Upper lobe of left lung (tissue), 6 donors: Measurements from ENCODE around the gene NAA11. TPM values are rescaled to one million over a fixed set of nuclear protein-coding genes. Genes with fewer than 3 reads are reported as not detected.
A peak's percentile ranks its signal among the peaks of the same experiment; 100 is the strongest.

Experiments
- ATAC-seq, 2 donors: fragments of 200-7000 bp; cut with Tn5 transposase; one replicate each; pipeline ENCODE4 v1.9.1; 2022; ENCODE audit warnings: mild to moderate bottlenecking in 2 of 2, moderate library complexity in 2 of 2; ENCODE audit not compliant: low FRiP score in 2 of 2
- DNase-seq, 2 donors: peaks; one replicate each; pipeline ENCODE4 v3.0.0-alpha.2; 2019 to 2020
- H3K27ac ChIP-seq, 4 donors: fragments of 200-600 bp; sonication (generic); one replicate each; pipeline ENCODE4 v1.5.1; 2016 to 2019
- H3K27me3 ChIP-seq, 4 donors: fragments of 200-600 bp; sonication (generic); one replicate each; pipeline ENCODE4 v1.5.1; 2017 to 2019
- H3K36me3 ChIP-seq, 4 donors: fragments of 200-600 bp; sonication (generic); one replicate each; pipeline ENCODE4 v1.5.1; 2016 to 2019
- H3K4me1 ChIP-seq, 4 donors: fragments of 200-600 bp; sonication (generic); one replicate each; pipeline ENCODE4 v1.5.1; 2018 to 2019
- H3K4me3 ChIP-seq, 4 donors: fragments of 200-600 bp; sonication (generic); one replicate each; pipeline ENCODE4 v1.5.1; 2017 to 2019; ENCODE audit warnings: mild to moderate bottlenecking in 2 of 4, moderate library complexity in 1 of 4
- H3K9me3 ChIP-seq, 4 donors: fragments of 200-600 bp; sonication (generic); one replicate each; pipeline ENCODE4 v1.5.1; 2018 to 2019
- EP300 ChIP-seq, 4 donors: sonication (generic); formaldehyde crosslinking; IDR thresholded peaks; one replicate each; pipeline ENCODE4 v1.5.1; 2017; ENCODE audit warnings: antibody characterized with exemption in 4 of 4, control low read depth in 2 of 4
- POLR2A ChIP-seq, 4 donors: fragments of 450-650 bp; IDR thresholded peaks; one replicate each; pipeline ENCODE4 v1.5.1; 2016 to 2017; ENCODE audit warnings: antibody characterized with exemption in 4 of 4, mild to moderate bottlenecking in 2 of 4
- POLR2AphosphoS5 ChIP-seq, 2 donors: sonication (generic); formaldehyde crosslinking; IDR thresholded peaks; one replicate each; pipeline ENCODE4 v1.5.1; 2017; ENCODE audit warnings: antibody characterized with exemption in 2 of 2
- WGBS, 2 donors: methylation state at CpG; one replicate each; pipeline ENCODE4 v1.1.5; 2017 to 2018; 5-methylcytosine and 5-hydroxymethylcytosine counted together
- total RNA-seq, 6 donors: library from RNA; depleted of rRNA in 4 of 6; stranded (reverse); fragments of >200 nt in 4 of 6; gene quantifications; one replicate each; pipeline versions ENCODE4 v1.1.0 to v1.2.1, GENCODE V29; 2016 to 2021
- TF ChIP-seq, protein P1 (sequence below), 6 experiments: fragments of 450-650 bp in 4 of 6; fragments of 200-600 bp in 2 of 6; sonication (generic) in 2 of 6; IDR thresholded peaks; one replicate each; pipeline ENCODE4 v1.5.1; 2016 to 2019; ENCODE audit warnings: antibody characterized with exemption in 6 of 6
- donor health status: DM: no; HTN: no; CAD: no; lungs with moderate emphysema.
- donor health status: DM: no; HTN: yes; CAD: no; lungs with severe emphysema.

Gene NAA11
- total RNA-seq, 6 donors from 2014 or later: not detected

DNA sequence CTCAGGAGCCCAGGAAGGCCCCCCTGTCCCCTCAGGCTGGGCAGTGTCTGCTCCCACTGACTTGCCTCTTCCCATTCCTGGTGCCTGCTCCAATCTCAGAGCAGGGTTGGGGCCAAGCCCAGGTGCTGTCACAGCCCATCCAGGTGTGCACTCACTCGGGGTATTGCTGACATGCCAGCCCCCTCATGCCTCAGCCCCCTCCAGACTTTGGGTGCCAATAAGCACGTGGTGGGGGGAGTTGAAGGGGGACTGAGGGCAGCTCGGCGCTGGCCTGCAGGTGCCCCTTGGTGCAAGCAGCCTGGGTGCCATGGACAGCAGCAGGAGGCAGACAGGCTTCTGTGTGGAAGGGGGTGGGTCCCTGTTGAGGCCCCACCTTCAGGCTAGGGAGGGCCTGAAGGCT is 28.4 kb downstream of the NAA11 start:
- Histone ChIP-seq H3K9me3 (no peaks in the 10 kb centered on the region), H3K36me3 (no peaks in the 10 kb centered on the region), H3K4me1 (no peaks in the 10 kb centered on the region), H3K27ac (no peak overlapping the region), H3K4me3 (no peak overlapping the region), H3K27me3 (no peaks in the 10 kb centered on the region)
- TF ChIP-seq POLR2AphosphoS5 (IDR thresholded peaks at IDR 0.05) (no peak), POLR2A (IDR thresholded peaks at IDR 0.05) (no peak), EP300 (IDR thresholded peaks at IDR 0.05) (no peak)
- TF ChIP-seq, protein P1, sequence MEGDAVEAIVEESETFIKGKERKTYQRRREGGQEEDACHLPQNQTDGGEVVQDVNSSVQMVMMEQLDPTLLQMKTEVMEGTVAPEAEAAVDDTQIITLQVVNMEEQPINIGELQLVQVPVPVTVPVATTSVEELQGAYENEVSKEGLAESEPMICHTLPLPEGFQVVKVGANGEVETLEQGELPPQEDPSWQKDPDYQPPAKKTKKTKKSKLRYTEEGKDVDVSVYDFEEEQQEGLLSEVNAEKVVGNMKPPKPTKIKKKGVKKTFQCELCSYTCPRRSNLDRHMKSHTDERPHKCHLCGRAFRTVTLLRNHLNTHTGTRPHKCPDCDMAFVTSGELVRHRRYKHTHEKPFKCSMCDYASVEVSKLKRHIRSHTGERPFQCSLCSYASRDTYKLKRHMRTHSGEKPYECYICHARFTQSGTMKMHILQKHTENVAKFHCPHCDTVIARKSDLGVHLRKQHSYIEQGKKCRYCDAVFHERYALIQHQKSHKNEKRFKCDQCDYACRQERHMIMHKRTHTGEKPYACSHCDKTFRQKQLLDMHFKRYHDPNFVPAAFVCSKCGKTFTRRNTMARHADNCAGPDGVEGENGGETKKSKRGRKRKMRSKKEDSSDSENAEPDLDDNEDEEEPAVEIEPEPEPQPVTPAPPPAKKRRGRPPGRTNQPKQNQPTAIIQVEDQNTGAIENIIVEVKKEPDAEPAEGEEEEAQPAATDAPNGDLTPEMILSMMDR (IDR thresholded peaks at IDR 0.05): no peak
- ATAC-seq (peak in 1 of 2 donors; percentile 45), DNase-seq (peak in 1 of 2 donors; percentile 50)
- WGBS, 2 donors: 56 to 92% methylated on average over 2 of the region's 4 CpGs

- Histone ChIP-seq H3K27ac (no peak overlapping the region), H3K9me3 (no peaks in the 10 kb centered on the region), H3K27me3 (no peaks in the 10 kb centered on the region), H3K4me3 (no peak overlapping the region), H3K4me1 (no peaks in the 10 kb centered on the region), H3K36me3 (no peaks in the 10 kb centered on the region)
- ATAC-seq (peak in 1 of 2 donors; percentile 50), DNase-seq (peak in 1 of 2 donors; percentile 56)
- 89 to 97% methylated on average over 5 to 6 of the region's 11 CpGs for WGBS, 2 donors
- TF ChIP-seq, protein P1 (IDR thresholded peaks at IDR 0.05): no peak
- no peak for TF ChIP-seq POLR2A (IDR thresholded peaks at IDR 0.05)
- TF ChIP-seq POLR2AphosphoS5 (IDR thresholded peaks at IDR 0.05): no peak
- TF ChIP-seq EP300 (IDR thresholded peaks at IDR 0.05): no peak
Measured at GRCh38 chr4:79296768-79297428, 29.0 kb downstream of the NAA11 start.

GRCh38 chr4:79295086-79295485 is 30.8 kb downstream of the NAA11 start:
- Histone ChIP-seq H3K27me3 (no peaks in the 10 kb centered on the region), H3K36me3 (no peaks in the 10 kb centered on the region), H3K4me1 (no peaks in the 10 kb centered on the region), H3K27ac (no peak overlapping the region), H3K4me3 (no peak overlapping the region), H3K9me3 (no peaks in the 10 kb centered on the region)
- TF ChIP-seq POLR2AphosphoS5 (IDR thresholded peaks at IDR 0.05) (no peak), POLR2A (IDR thresholded peaks at IDR 0.05) (no peak), EP300 (IDR thresholded peaks at IDR 0.05) (no peak)
- TF ChIP-seq, protein P1 (IDR thresholded peaks at IDR 0.05): no peak
- ATAC-seq: no peak
- DNase-seq: no peak

- Histone ChIP-seq H3K27ac (no peak overlapping the region), H3K9me3 (no peaks in the 10 kb centered on the region), H3K36me3 (no peaks in the 10 kb centered on the region), H3K4me1 (no peaks in the 10 kb centered on the region), H3K27me3 (no peaks in the 10 kb centered on the region), H3K4me3 (no peak overlapping the region)
- WGBS, 2 donors: 81 to 85% methylated on average over 2 of the region's 2 CpGs
- ATAC-seq (no peak), DNase-seq (no peak)
- TF ChIP-seq POLR2A (IDR thresholded peaks at IDR 0.05) (no peak), POLR2AphosphoS5 (IDR thresholded peaks at IDR 0.05) (no peak), EP300 (IDR thresholded peaks at IDR 0.05) (no peak)
- TF ChIP-seq, protein P1 (IDR thresholded peaks at IDR 0.05): no peak
Measured at GRCh38 chr4:79294064-79294463, 31.8 kb downstream of the NAA11 start.

- no peak for TF ChIP-seq POLR2AphosphoS5 (IDR thresholded peaks at IDR 0.05)
- no peak for TF ChIP-seq POLR2A (IDR thresholded peaks at IDR 0.05)
- TF ChIP-seq, protein P1 (IDR thresholded peaks at IDR 0.05): no peak
- H3K27me3 ChIP-seq: no peaks in the 10 kb centered on the region
- H3K27ac ChIP-seq: no peak overlapping the region
- H3K4me1 ChIP-seq: no peaks in the 10 kb centered on the region
- WGBS, 2 donors: 66 to 73% methylated on average over 2 of the region's 2 CpGs
- ATAC-seq (no peak), DNase-seq (no peak)
- no peaks in the 10 kb centered on the region for H3K9me3 ChIP-seq
- H3K4me3 ChIP-seq: no peak overlapping the region
- no peaks in the 10 kb centered on the region for H3K36me3 ChIP-seq
Measured at GRCh38 chr4:79292008-79292407, 33.9 kb downstream of the NAA11 start.
